Caco-2 (cell line): ENCODE measurements around the gene RALGDS. TPM values are rescaled to one million over a fixed set of nuclear protein-coding genes. Genes with fewer than 3 reads are reported as not detected.

Experiments used
- BruUV-seq: library from RNA; stranded (reverse); fragments of 400-500 nt; replicated peaks from 2 replicates; lab custom pipeline; 2021; lab: Mats Ljungman, UMichigan
- CTCF ChIA-PET: fragments of 300-600 bp; sonication (Branson Sonifier 250); formaldehyde crosslinking; loops from one replicate; lab custom pipeline; 2022; ENCODE audit warnings: antibody characterized with exemption; lab: Charles Lee
- POLR2A ChIA-PET: fragments of 300-600 bp; sonication (Branson Sonifier 250); formaldehyde crosslinking; loops from one replicate; lab custom pipeline; 2022; ENCODE audit warnings: antibody characterized with exemption; lab: Charles Lee
- DNase-seq, 2 experiments: peaks; one replicate each; pipeline versions ENCODE4 v3.0.0 to v3.0.0-alpha.2; 2020 to 2022
- H3K27me3 ChIP-seq: replicated peaks from 2 replicates; pipeline ENCODE4 v1.6.0; 2011; ENCODE audit warnings: low read length; ENCODE audit not compliant: control insufficient read depth, insufficient read depth
- H3K36me3 ChIP-seq: 2 replicates; pipeline ENCODE4 v1.5.1; 2011; ENCODE audit warnings: low read length; ENCODE audit not compliant: control insufficient read depth, insufficient read depth
- H3K4me1 ChIP-seq: fragments of 250-450 bp; sonication (Bioruptor Pico); 2 replicates; pipeline ENCODE4 v1.5.1; 2020; ENCODE audit warnings: mild to moderate bottlenecking
- H3K4me3 ChIP-seq: 2 replicates; pipeline ENCODE4 v1.5.1; 2011; ENCODE audit warnings: low read depth, mild to moderate bottlenecking, control low read depth, low read length
- H3K9me3 ChIP-seq: fragments of 250-450 bp; sonication (Bioruptor Pico); 2 replicates; pipeline ENCODE4 v1.5.1; 2020; ENCODE audit warnings: mild to moderate bottlenecking, moderate library complexity
- H3K27ac Mint-ChIP-seq: one replicate; pipeline ENCODE4 v1.8.0; 2022; ENCODE audit warnings: mixed read lengths; ENCODE audit not compliant: unreplicated experiment
- H3K27me3 Mint-ChIP-seq: one replicate; pipeline ENCODE4 v1.8.0; 2022; ENCODE audit warnings: mixed read lengths; ENCODE audit not compliant: insufficient read depth, unreplicated experiment
- H3K36me3 Mint-ChIP-seq: one replicate; pipeline ENCODE4 v1.8.0; 2022; ENCODE audit warnings: mild to moderate bottlenecking, mixed read lengths; ENCODE audit not compliant: insufficient read depth, unreplicated experiment
- H3K4me1 Mint-ChIP-seq: one replicate; pipeline ENCODE4 v1.8.0; 2022; ENCODE audit warnings: low read depth, mixed read lengths; ENCODE audit not compliant: unreplicated experiment
- H3K4me3 Mint-ChIP-seq: one replicate; pipeline ENCODE4 v1.8.0; 2022; ENCODE audit warnings: mild to moderate bottlenecking, moderate library complexity, mixed read lengths; ENCODE audit not compliant: unreplicated experiment
- H3K9me3 Mint-ChIP-seq: one replicate; pipeline ENCODE4 v1.8.0; 2022; ENCODE audit warnings: mixed read lengths; ENCODE audit not compliant: unreplicated experiment
- intact Hi-C: fragments of 100-400 bp; cut with micrococcal nuclease; formaldehyde crosslinking; loops from one replicate; pipeline ENCODE4 v1.10.0; 2022; ENCODE audit not compliant: unreplicated experiment
- total RNA-seq: library from RNA; stranded (reverse); gene quantifications from 2 replicates; pipeline ENCODE4 v1.2.3, GENCODE V29; 2022
- TF ChIP-seq, protein P1 (sequence below), 2 experiments: fragments of 200-600 bp in 1 of 2; IDR thresholded peaks; 1 replicate in 1 of 2; 2 replicates in 1 of 2; pipeline versions ENCODE4 v1.5.1 to v1.8.0; 2011 to 2022; ENCODE audit warnings: antibody characterized with exemption in 1 of 2, control low read depth in 1 of 2, inconsistent platforms in 1 of 2, low read depth in 1 of 2, low read length in 1 of 2, mild to moderate bottlenecking in 1 of 2, moderate library complexity in 1 of 2; ENCODE audit not compliant: insufficient read depth in 1 of 2, severe bottlenecking in 1 of 2, unreplicated experiment in 1 of 2

RALGDS gene
- total RNA-seq, 1 experiment from 2014 or later, result 18.7 TPM

DNA sequence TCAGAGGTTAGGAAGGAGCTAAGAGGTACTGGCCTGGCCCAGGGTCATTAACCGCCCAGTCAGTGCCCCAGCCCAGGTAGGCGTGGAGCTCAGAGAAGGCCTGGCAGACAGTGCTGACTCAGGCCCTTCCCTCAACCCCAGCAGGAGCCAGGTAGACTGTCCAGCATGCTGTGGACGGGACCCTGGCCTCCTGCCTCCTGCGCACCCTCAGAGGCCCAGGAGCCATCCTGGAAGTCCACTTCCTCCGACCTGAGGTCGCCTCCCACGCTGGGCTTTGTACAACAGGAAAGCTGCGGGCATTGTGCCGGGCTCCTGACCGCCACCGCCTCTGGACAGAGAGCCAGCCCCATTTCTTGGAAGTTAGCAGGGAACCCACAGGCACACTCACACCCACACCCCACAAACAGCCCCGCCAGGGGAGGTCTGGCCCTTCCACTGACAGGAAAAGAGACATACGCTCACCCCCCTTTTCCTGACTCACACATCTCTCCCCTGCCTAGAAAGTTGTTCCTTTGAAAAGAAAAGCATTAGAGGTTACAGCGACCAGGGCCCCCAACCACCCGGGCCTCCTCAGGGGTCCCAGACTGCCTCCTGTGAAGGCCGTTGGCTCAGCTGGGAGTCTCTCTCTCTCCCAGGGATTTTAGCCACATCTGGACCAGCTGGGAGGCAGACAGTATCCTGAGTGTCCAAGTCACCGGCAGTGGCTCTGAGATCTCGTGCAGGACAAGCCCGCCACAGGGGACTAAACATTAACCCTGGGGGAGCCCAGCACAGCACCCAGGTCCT is 7.7 kb downstream of the RALGDS start:
- peaks cover 3% of the 10 kb centered on the region; the same call in 1 of the 2 replicates for H3K4me1 ChIP-seq
- H3K9me3 Mint-ChIP-seq, result no peaks in the 10 kb centered on the region
- no peaks in the 10 kb centered on the region for H3K4me1 Mint-ChIP-seq
- no peak overlapping the region for H3K4me3 Mint-ChIP-seq
- POLR2A ChIA-PET, result no interaction called here
- BruUV-seq, result no TSS peak
- CTCF ChIA-PET, result interaction anchor here (1.7 kb wide), 1 partner anchor 31 kb away, joined by 8 read pairs; no protein-coding TSS in a partner anchor
- H3K9me3 ChIP-seq, result no peaks in the 10 kb centered on the region
- intact Hi-C loops, result no loop called here
- no peak overlapping the region for H3K27ac Mint-ChIP-seq
- H3K4me3 ChIP-seq, result no peak overlapping the region
- H3K27me3 ChIP-seq, result no peaks in the 10 kb centered on the region
- H3K27me3 Mint-ChIP-seq, result no peaks in the 10 kb centered on the region
- H3K36me3 ChIP-seq, result no peaks in the 10 kb centered on the region; the same call in 1 of the 2 replicates
- peaks cover 28% of the 10 kb centered on the region for H3K36me3 Mint-ChIP-seq
- TF ChIP-seq, protein P1, sequence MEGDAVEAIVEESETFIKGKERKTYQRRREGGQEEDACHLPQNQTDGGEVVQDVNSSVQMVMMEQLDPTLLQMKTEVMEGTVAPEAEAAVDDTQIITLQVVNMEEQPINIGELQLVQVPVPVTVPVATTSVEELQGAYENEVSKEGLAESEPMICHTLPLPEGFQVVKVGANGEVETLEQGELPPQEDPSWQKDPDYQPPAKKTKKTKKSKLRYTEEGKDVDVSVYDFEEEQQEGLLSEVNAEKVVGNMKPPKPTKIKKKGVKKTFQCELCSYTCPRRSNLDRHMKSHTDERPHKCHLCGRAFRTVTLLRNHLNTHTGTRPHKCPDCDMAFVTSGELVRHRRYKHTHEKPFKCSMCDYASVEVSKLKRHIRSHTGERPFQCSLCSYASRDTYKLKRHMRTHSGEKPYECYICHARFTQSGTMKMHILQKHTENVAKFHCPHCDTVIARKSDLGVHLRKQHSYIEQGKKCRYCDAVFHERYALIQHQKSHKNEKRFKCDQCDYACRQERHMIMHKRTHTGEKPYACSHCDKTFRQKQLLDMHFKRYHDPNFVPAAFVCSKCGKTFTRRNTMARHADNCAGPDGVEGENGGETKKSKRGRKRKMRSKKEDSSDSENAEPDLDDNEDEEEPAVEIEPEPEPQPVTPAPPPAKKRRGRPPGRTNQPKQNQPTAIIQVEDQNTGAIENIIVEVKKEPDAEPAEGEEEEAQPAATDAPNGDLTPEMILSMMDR (IDR thresholded peaks at IDR 0.05; ENCODE audit: insufficient read depth in 1 of 2, low read depth in 1 of 2, low read length in 1 of 2, severe bottlenecking in 1 of 2, unreplicated experiment in 1 of 2), result no peak
- DNase-seq, result no peak

DNA sequence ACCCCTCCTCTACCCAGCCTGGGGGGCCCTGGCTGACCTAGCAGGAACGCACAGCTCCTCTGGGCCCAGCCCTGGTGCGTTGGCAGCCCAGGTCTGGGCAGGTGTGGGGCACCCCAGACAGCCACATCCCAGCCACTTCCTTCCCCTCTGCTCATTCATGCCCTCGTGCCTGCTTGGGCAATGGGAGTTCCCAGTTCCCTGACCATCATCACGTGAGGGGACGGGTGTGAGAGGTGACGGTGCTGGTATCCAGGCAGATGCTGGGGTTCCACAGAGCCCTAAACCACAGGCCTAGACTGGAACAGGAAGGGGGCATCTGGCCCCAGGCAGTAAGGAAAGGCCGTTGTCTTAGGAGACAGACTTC is 8.4 kb downstream of the RALGDS start:
- Histone ChIP-seq H3K9me3 (no peaks in the 10 kb centered on the region), H3K4me3 (no peak overlapping the region), H3K36me3 (no peaks in the 10 kb centered on the region; the same call in 1 of the 2 replicates), H3K4me1 (peaks cover 3% of the 10 kb centered on the region; the same call in 1 of the 2 replicates), H3K27me3 (no peaks in the 10 kb centered on the region)
- H3K4me1 Mint-ChIP-seq, result no peaks in the 10 kb centered on the region
- no TSS peak for BruUV-seq
- H3K27me3 Mint-ChIP-seq, result no peaks in the 10 kb centered on the region
- TF ChIP-seq, protein P1 (IDR thresholded peaks at IDR 0.05; ENCODE audit: insufficient read depth in 1 of 2, low read depth in 1 of 2, low read length in 1 of 2, severe bottlenecking in 1 of 2, unreplicated experiment in 1 of 2), result no peak
- ChIA-PET POLR2A (no interaction called here), CTCF (no interaction called here)
- H3K4me3 Mint-ChIP-seq, result no peak overlapping the region
- no peaks in the 10 kb centered on the region for H3K9me3 Mint-ChIP-seq
- no peak overlapping the region for H3K27ac Mint-ChIP-seq
- peaks cover 27% of the 10 kb centered on the region for H3K36me3 Mint-ChIP-seq
- intact Hi-C loops, result no loop called here
- DNase-seq, result no peak

DNA sequence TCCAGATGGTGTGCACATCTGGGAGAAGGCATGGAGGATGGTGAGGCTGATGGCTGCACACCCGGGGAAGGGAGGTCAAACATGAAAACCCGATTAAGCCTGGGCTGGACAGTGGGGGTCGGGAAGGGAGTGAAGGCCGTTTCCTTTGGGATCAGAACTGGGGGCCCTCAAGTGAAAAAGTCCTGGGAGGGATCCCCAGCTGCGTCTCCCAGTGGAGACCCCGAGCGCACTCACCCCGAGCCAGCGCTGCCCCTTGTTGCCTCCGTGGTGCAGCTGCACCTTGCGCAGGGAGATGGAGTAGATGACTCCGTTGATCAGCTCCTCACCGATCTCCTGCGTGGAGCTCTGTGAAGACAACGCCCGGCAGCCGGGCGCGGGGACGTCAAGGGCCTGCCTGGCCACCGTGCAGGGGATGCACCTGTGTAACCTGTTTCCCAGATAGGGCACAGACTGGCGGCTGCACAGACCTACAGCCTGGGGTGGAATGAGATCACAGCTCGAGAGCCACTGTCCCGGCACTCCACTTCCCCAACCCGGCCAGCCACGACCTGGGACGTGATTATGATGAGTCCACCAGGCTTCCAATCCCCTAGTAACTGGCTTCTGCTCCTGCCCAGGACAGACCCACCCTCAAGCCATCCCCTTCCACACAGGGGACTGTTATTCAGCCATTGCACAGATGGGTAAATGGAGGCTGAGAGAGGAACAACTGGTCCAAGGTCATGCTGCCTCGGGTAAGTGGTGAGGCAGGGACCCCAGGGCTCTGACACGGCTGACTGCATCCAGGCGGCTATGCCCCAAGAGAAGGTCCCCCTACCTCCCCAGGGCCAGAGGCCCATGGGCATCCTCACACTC is 9.0 kb downstream of the RALGDS start:
- intact Hi-C loops, result no loop called here
- TF ChIP-seq, protein P1 (IDR thresholded peaks at IDR 0.05; ENCODE audit: insufficient read depth in 1 of 2, low read depth in 1 of 2, low read length in 1 of 2, severe bottlenecking in 1 of 2, unreplicated experiment in 1 of 2), result no peak
- Histone ChIP-seq H3K9me3 (no peaks in the 10 kb centered on the region), H3K4me1 (peaks cover 3% of the 10 kb centered on the region; the same call in 1 of the 2 replicates), H3K27me3 (no peaks in the 10 kb centered on the region), H3K4me3 (no peak overlapping the region), H3K36me3 (no peaks in the 10 kb centered on the region; the same call in 1 of the 2 replicates)
- CTCF ChIA-PET, result no interaction called here
- H3K9me3 Mint-ChIP-seq, result no peaks in the 10 kb centered on the region
- peaks cover 28% of the 10 kb centered on the region for H3K36me3 Mint-ChIP-seq
- H3K4me1 Mint-ChIP-seq, result no peaks in the 10 kb centered on the region
- no peak for DNase-seq
- no peak overlapping the region for H3K4me3 Mint-ChIP-seq
- no peaks in the 10 kb centered on the region for H3K27me3 Mint-ChIP-seq
- no peak overlapping the region for H3K27ac Mint-ChIP-seq
- BruUV-seq, result no TSS peak
- POLR2A ChIA-PET, result no interaction called here
